Mucosa of gallbladder (tissue), 1 donor: ENCODE data around the gene TMEM245. TPM values are rescaled to one million over a fixed set of nuclear protein-coding genes. Genes with fewer than 3 reads are reported as not detected.
A peak's percentile ranks its signal among the peaks of the same experiment; 100 is the strongest.
"Not testable (repeated sequence)": the region's sequence is repeated elsewhere in the genome, so short reads cannot be mapped to it uniquely, and the experiment has no call there.

Source experiments
- DNase-seq: peaks from one replicate; pipeline ENCODE4 v3.0.0-alpha.2; 2020; ENCODE audit warnings: low spot score
- total RNA-seq: library from RNA; stranded (reverse); gene quantifications from one replicate; pipeline ENCODE4 v1.2.1, GENCODE V29; 2021
- donor health status: DM: no; HTN: no; CAD: no.

The TMEM245 gene
- total RNA-seq, 1 donor from 2014 or later: 68.4 TPM

DNA sequence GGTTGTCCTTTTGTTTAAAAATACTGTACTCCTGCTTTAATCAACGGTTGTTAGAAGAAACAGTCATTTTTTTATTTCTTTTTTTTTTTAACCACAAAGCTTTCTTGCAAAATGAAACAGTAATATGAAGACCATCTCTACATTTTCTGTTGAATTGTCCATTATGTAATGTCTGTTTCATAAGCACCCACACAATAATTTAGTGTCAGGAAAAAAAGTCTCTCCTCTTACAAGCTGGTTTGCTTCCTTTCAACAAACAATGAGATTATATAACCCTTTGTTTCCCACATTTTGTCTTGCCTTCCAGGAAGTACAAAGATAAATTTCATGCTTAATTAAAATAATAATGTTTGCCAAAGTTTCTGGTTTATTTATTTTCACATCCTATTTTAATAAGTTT, 123.1 kb downstream of the TMEM245 start:
- DNase-seq: no peak

DNA sequence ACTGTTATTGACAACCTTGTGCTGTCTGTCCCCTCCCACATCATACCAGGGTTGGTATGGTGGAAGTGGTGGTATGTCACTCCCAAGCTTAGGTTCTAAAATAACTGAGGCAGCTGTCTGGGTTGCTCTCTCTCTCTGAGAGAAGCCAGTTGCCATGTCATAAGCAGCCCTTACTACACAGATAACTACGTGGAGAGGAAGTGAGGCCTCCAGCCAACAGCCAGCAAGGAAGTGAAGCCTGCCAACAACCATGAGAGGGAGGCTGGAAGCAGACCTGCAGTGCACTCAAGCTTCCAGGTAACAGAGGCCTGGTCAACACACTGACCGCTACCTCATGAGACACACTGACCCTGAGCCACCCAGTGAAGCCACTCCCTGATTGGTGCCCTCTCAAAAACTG, 125.1 kb downstream of the TMEM245 start:
- peak; percentile 25 for DNase-seq

DNA sequence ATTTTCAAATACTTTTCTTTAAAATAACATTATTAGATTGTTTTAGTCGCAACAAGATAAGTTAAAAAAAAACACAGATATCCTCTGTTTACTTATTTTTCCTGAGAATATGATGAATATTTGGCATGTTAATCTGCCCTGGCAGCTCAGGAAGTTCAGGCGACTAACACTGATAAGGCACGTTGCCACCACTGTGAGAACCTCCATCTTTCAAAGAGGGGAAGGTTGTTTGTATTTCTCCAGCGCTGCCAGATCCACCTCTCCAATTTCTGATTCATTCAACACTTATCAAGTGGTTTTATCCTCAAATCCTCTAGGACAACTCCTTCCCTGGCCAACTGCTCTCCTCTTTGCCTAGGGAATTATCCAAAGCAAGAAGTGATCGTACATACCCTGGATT, 128.3 kb downstream of the TMEM245 start:
- no peak for DNase-seq

DNA sequence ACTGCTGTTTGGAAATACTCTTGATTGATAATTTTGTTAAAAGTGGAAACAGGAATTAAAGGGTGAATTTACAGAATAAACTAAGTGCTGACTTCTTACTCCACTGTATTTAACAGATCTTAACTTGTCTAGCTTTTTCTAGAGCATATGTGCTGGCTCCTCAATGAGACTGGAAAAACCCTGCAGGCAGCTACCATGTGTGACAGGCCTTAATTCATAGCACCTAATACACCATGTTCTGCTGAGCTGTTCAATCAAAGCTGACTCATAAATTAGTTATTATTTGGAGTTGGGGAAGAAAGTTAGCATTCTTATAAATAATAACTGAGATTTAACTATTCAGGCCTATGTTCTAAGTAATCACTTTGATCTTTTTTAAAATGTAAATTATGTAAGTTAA, 135.9 kb downstream of the TMEM245 start:
- DNase-seq: no peak

DNA sequence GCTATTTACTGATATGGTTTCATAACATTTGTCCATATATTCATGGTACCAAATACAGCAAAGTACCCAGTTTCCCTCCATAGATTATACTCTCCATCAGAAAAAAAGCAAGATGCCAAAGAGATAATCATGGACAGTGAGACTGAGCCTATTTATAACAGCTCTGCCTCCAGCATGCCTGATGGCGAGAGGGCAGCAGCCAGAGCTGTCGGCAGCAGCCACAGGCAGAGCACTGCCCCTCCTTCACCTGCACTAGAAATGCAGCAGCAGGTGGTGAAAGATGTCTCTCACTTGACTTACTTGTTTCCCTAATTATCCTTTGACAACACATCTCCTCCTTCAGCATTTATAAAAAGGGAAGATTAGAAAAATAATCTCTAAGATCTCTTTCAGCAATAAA, 138.9 kb downstream of the TMEM245 start:
- no peak for DNase-seq

DNA sequence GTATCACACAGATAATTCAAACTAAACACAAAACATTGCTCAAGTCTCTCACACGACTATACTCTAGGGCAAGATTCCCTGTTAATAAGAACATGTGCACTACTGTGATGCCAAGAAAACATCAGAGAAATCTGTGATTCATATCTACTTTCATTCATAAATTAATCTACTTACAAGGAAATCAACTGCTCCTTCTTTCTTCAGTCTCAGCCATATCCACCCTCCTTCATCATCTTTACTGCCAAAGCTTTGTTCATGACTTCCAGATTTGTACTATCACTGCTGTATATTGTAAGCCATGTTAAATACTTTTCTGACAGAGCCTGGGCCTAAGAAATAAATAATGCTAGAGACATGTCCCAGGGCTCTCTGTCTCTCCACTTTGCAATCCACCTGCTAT, 141.5 kb downstream of the TMEM245 start:
- no peak for DNase-seq

DNA sequence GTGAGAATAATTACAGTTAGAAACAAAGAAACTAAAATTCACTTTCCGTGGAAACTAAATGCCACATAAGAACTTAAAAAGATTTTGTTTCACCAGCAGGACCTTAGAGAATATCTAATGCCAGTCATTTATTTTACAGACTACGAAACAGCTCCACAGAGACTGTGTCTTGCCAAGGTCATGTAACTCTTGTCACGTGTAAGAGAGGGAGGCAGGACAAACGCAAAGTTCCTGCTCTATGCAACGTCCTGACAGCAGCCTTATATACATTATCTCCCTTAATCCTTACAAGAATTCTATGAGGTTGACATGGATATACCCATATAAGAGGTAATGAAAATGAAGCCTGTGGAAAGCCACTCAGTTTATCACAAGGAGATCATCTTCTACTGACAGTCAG, 145.9 kb downstream of the TMEM245 start:
- no peak for DNase-seq

DNA sequence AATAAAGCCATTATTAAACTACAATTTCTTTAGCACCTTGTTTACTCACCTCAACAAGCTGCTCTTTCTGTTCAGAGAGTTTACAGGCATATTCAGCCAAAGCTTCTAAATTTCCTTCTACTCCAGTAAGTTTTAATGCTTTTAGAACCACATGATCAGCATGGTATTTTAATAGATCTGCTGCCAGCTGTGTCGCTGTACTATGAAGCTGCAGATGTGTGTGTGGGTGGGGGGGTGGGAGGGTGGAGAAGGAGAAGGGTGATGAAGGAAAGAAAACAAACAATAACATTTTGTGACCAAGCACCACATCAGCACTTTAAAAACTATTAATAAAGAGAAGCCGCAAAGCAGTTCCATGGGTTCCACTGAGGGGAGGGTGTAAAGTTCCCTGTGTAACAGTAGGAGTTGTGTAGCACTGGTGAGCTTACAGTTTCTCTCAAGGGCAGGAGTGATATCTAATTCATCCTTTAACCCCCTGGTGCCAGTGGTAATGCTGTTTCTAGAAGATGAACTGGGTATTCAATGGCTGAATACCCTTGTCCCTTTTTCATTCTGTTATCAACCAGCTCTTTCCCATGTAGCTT, 147.0 kb downstream of the TMEM245 start:
- DNase-seq: no peak

DNA sequence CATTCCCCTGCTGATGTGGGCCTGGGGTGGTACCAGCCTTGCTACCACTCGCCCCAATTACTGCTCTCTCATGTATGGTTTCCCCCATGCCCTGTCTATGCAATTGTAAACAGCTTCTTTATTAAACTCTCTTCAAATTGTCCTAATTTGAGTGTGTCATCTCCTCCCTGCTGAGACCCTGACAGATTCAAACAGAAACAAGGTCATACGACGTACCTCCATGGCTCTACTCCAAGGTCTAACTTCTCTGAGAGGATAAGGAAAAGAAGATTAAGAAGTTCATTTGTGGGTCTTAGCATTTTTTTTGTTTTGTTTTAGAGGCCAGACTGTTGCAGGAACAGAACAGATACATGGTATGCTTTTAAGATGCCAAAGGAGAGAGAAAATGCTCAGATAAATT, 147.6 kb downstream of the TMEM245 start:
- no peak for DNase-seq

DNA sequence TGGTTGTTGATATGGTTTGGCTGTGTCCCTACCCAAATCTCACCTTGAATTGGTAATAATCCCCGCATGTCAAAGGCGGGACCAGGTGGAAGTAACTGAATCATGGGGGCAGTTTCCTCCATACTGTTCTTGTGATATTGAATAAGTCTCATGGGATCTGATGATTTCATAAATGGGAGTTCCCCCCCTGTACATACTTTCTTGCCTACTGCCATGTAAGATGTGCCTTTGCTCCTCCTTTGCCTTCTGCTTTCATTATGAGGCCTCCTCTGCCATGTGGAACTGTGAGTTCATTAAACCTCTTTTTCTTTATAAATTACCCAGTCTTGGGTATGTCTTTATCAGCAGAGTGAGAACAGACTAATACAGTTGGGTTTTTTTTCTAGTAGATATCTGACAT, 148.4 kb downstream of the TMEM245 start:
- not testable (repeated sequence) for DNase-seq

DNA sequence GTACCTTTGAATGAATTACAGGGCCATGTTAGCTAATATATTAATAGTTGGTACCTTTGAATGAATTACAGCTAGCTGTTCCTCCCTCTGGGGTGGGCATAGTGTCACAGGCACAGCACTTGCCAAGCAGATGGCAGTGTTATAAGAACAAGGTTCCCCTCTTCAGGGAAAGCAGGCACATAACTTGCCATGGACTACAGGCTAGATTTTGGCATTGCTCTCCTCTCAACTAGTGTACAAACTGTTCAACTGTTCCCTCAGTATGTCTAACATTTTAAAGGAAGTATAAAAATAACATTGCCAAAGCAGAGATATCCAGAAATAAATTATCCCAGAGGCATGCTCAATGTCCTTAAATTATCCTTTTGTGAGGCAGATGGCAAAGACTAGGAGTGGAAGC, 151.8 kb downstream of the TMEM245 start:
- no peak for DNase-seq

Other genes starting within 250 kb of the TMEM245 start
- gene ELP1, start 185.8 kb downstream of the TMEM245 start, total RNA-seq: 22.9 TPM
- 13.4 TPM for gene ABITRAM, start 185.5 kb downstream of the TMEM245 start, total RNA-seq
- 21.7 TPM for gene CTNNAL1, start 106.4 kb downstream of the TMEM245 start, total RNA-seq
- 10.1 TPM for gene FRRS1L, start 47.3 kb upstream of the TMEM245 start, total RNA-seq
- 31.1 TPM for gene EPB41L4B, start 201.1 kb upstream of the TMEM245 start, total RNA-seq